Panc1 (cell line): ENCODE data around the gene BRF1. TPM values are rescaled to one million over a fixed set of nuclear protein-coding genes. Genes with fewer than 3 reads are reported as not detected.

Experiments
- ATAC-seq: fragments of 200-7000 bp; cut with Tn5 transposase; 2 replicates; pipeline ENCODE4 v1.9.1; 2020; ENCODE audit warnings: mild to moderate bottlenecking, moderate library complexity
- BruUV-seq: library from RNA; stranded (reverse); fragments of 400-500 nt; replicated peaks from 2 replicates; lab custom pipeline; 2021; lab: Mats Ljungman, UMichigan
- CTCF ChIA-PET: fragments of 300-600 bp; sonication (Branson Sonifier 250); formaldehyde crosslinking; loops from one replicate; lab custom pipeline; 2022; ENCODE audit warnings: antibody characterized with exemption; lab: Charles Lee
- POLR2A ChIA-PET: fragments of 300-600 bp; sonication (Branson Sonifier 250); formaldehyde crosslinking; loops from one replicate; lab custom pipeline; 2022; ENCODE audit warnings: antibody characterized with exemption; lab: Charles Lee
- DNase-seq: peaks from one replicate; pipeline ENCODE4 v3.0.0-alpha.2; 2010; ENCODE audit warnings: low read depth, low spot score
- H3K27ac ChIP-seq: 2 replicates; pipeline ENCODE4 v1.5.1; 2011; ENCODE audit warnings: mild to moderate bottlenecking, low read length, inconsistent platforms
- H3K27me3 ChIP-seq: fragments of 200-500 bp; sonication (Bioruptor generic); 2 replicates; pipeline ENCODE4 v1.6.0; 2014; ENCODE audit warnings: low read length, inconsistent platforms; ENCODE audit not compliant: control insufficient read depth, insufficient read depth
- H3K36me3 ChIP-seq: fragments of 200-500 bp; sonication (Bioruptor generic); 2 replicates; pipeline ENCODE4 v1.5.1; 2014; ENCODE audit warnings: inconsistent platforms, mild to moderate bottlenecking, low read length, moderate library complexity; ENCODE audit not compliant: control insufficient read depth, insufficient read depth
- H3K4me1 ChIP-seq: 2 replicates; pipeline ENCODE4 v1.5.1; 2011; ENCODE audit warnings: inconsistent platforms, mild to moderate bottlenecking, low read length, moderate library complexity; ENCODE audit not compliant: control insufficient read depth, insufficient read depth
- H3K4me3 ChIP-seq, 2 experiments: 2 replicates each; pipeline ENCODE4 v1.5.1; 2011 to 2012; ENCODE audit warnings: low read depth in 2 of 2, low read length in 2 of 2, mild to moderate bottlenecking in 2 of 2, inconsistent platforms in 1 of 2, moderate library complexity in 1 of 2
- H3K9me3 ChIP-seq: fragments of 200-500 bp; sonication (Bioruptor generic); 2 replicates; pipeline ENCODE4 v1.5.1; 2014; ENCODE audit warnings: low read depth, mild to moderate bottlenecking, inconsistent platforms, low read length, moderate library complexity; ENCODE audit not compliant: control insufficient read depth, insufficient read depth
- POLR2AphosphoS5 ChIP-seq: IDR thresholded peaks from 2 replicates; pipeline ENCODE4 v1.6.1; 2012; ENCODE audit warnings: mild to moderate bottlenecking, low read depth, low read length, moderate library complexity
- SIN3A ChIP-seq: IDR thresholded peaks from 2 replicates; pipeline ENCODE4 v1.6.1; 2012; ENCODE audit warnings: low read depth, mild to moderate bottlenecking, low read length, moderate library complexity, borderline replicate concordance; ENCODE audit not compliant: insufficient read depth
- TCF7L2 ChIP-seq: IDR thresholded peaks from 2 replicates; pipeline ENCODE4 v1.6.1; 2011; ENCODE audit warnings: mild to moderate bottlenecking, low read depth, low read length, inconsistent platforms
- in situ Hi-C: cut with HindIII; loops from 2 replicates; pipeline ENCODE4 v1.10.0; 2016; ENCODE audit warnings: low sequenced_read_pairs, low pct_unique_long_range_greater_than_20kb
- intact Hi-C: fragments of 100-400 bp; cut with micrococcal nuclease; formaldehyde crosslinking; loops from one replicate; pipeline ENCODE4 v1.10.0; 2022; ENCODE audit not compliant: unreplicated experiment
- total RNA-seq: library from RNA; stranded (reverse); gene quantifications from one replicate; pipeline ENCODE4 v1.2.1, GENCODE V29; 2021; ENCODE audit not compliant: unreplicated experiment
- TF ChIP-seq, protein P1 (sequence below): fragments of 450-650 bp; IDR thresholded peaks from 2 replicates; pipeline ENCODE4 v1.5.1; 2017; ENCODE audit warnings: mild to moderate bottlenecking
- TF ChIP-seq, protein P2 (sequence below), 2 experiments: IDR thresholded peaks; 2 replicates each; pipeline ENCODE4 v1.6.1; 2011 to 2012; ENCODE audit warnings: low read depth in 2 of 2, control low read depth in 1 of 2, low read length in 1 of 2, mild to moderate bottlenecking in 1 of 2, moderate library complexity in 1 of 2; ENCODE audit not compliant: insufficient read depth in 1 of 2

Gene BRF1
- total RNA-seq, 1 experiment from 2014 or later, result 25.0 TPM

DNA sequence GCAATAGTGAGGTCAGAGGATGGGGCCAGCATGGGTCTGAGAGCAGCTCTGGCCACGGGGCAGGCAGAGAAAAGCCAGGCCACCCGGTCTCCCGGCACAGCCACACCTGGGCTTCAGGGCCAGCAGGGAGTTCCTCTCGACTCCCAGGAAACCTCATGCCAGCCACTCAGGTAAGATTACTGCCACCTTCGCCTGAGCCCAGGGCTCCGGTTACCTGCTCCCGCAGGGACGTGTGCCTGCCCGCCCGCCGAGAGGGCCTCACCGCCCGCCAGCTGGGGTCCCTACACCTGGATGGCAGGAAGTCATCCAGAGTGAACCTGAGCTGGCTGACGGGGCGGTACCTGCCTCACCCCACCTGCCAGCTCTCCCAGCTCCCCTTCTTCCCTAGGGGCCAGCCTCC, 139.5 kb downstream of the BRF1 start:
- no peak for ATAC-seq
- no peak for DNase-seq
- Histone ChIP-seq H3K9me3 (no peaks in the 10 kb centered on the region), H3K4me1 (peaks cover 16% of the 10 kb centered on the region), H3K27ac (no peak overlapping the region), H3K27me3 (no peaks in the 10 kb centered on the region), H3K36me3 (no peaks in the 10 kb centered on the region), H3K4me3 (no peak overlapping the region)
- in situ Hi-C loops (no loop called here), intact Hi-C loops (loop anchor here (10.0 kb wide), 1 partner anchor 67 kb away; no protein-coding TSS in a partner anchor)
- ChIA-PET POLR2A (no interaction called here), CTCF (interaction anchor here (0.7 kb wide), 1 partner anchor 9 kb away, joined by 9 read pairs; no protein-coding TSS in a partner anchor)
- no TSS peak for BruUV-seq
- TF ChIP-seq TCF7L2, result no peak

DNA sequence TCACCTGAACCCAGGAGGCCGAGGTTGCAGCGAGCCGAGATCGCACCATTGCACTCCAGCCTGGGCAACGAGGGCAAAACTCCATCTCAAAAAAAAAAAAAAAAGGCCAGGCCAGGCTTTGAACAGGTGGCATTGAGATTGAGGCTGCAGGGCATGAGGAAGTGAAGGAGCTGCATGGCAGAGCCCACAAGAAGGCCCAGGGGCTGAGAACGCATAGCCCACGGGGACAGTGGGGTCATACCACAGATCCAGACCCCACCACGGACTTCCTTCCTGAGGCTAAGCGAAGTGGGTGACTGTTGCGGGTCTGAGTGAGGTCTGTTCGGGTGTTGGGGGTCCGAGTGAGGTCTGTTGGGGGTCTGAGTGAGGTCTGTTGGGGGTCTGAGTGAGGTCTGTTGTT, 140.0 kb downstream of the BRF1 start:
- intact Hi-C loops, result loop anchor here (10.0 kb wide), 1 partner anchor 66 kb away; no protein-coding TSS in a partner anchor
- Histone ChIP-seq H3K36me3 (no peaks in the 10 kb centered on the region), H3K27me3 (no peaks in the 10 kb centered on the region), H3K4me3 (no peak overlapping the region), H3K9me3 (no peaks in the 10 kb centered on the region), H3K27ac (no peak overlapping the region), H3K4me1 (peaks cover 11% of the 10 kb centered on the region)
- in situ Hi-C loops, result no loop called here
- no peak for ATAC-seq
- TF ChIP-seq, protein P1, sequence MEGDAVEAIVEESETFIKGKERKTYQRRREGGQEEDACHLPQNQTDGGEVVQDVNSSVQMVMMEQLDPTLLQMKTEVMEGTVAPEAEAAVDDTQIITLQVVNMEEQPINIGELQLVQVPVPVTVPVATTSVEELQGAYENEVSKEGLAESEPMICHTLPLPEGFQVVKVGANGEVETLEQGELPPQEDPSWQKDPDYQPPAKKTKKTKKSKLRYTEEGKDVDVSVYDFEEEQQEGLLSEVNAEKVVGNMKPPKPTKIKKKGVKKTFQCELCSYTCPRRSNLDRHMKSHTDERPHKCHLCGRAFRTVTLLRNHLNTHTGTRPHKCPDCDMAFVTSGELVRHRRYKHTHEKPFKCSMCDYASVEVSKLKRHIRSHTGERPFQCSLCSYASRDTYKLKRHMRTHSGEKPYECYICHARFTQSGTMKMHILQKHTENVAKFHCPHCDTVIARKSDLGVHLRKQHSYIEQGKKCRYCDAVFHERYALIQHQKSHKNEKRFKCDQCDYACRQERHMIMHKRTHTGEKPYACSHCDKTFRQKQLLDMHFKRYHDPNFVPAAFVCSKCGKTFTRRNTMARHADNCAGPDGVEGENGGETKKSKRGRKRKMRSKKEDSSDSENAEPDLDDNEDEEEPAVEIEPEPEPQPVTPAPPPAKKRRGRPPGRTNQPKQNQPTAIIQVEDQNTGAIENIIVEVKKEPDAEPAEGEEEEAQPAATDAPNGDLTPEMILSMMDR, result no peak
- TF ChIP-seq POLR2AphosphoS5, result no peak
- no peak for TF ChIP-seq SIN3A
- TF ChIP-seq TCF7L2, result no peak
- TF ChIP-seq, protein P2, sequence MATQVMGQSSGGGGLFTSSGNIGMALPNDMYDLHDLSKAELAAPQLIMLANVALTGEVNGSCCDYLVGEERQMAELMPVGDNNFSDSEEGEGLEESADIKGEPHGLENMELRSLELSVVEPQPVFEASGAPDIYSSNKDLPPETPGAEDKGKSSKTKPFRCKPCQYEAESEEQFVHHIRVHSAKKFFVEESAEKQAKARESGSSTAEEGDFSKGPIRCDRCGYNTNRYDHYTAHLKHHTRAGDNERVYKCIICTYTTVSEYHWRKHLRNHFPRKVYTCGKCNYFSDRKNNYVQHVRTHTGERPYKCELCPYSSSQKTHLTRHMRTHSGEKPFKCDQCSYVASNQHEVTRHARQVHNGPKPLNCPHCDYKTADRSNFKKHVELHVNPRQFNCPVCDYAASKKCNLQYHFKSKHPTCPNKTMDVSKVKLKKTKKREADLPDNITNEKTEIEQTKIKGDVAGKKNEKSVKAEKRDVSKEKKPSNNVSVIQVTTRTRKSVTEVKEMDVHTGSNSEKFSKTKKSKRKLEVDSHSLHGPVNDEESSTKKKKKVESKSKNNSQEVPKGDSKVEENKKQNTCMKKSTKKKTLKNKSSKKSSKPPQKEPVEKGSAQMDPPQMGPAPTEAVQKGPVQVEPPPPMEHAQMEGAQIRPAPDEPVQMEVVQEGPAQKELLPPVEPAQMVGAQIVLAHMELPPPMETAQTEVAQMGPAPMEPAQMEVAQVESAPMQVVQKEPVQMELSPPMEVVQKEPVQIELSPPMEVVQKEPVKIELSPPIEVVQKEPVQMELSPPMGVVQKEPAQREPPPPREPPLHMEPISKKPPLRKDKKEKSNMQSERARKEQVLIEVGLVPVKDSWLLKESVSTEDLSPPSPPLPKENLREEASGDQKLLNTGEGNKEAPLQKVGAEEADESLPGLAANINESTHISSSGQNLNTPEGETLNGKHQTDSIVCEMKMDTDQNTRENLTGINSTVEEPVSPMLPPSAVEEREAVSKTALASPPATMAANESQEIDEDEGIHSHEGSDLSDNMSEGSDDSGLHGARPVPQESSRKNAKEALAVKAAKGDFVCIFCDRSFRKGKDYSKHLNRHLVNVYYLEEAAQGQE (IDR thresholded peaks at IDR 0.05; ENCODE audit: insufficient read depth in 1 of 2, low read depth in 2 of 2, low read length in 1 of 2), result no peak
- CTCF ChIA-PET, result interaction anchor here (0.7 kb wide), 1 partner anchor 9 kb away, joined by 9 read pairs; no protein-coding TSS in a partner anchor
- DNase-seq, result no peak
- BruUV-seq, result no TSS peak
- POLR2A ChIA-PET, result no interaction called here

DNA sequence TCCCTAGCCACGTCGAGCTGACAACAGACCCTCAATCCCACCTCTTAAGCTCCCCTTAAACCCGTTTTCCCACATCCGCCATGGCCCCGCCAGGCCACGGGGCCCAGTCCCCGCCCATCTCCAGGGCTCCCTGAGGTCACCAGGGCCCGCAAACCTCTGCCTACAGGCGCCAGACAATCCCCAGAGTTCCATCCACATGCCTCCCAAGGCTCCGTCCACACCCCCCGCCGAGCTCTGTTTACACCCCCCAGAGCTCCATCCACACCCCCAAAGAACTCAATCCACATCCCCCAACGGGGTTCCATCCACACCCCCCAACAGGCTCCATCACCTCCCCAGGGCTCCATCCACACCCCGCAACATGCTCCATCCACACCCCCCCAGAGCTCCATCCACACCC, 141.5 kb downstream of the BRF1 start:
- peaks cover 3% of the 10 kb centered on the region; the same call in 1 of the 2 replicates for H3K4me1 ChIP-seq
- no peak overlapping the region for H3K4me3 ChIP-seq
- CTCF ChIA-PET, result no interaction called here
- in situ Hi-C loops, result no loop called here
- DNase-seq (no peak), ATAC-seq (no peak)
- H3K27ac ChIP-seq, result no peak overlapping the region
- POLR2A ChIA-PET, result interaction anchor here (0.6 kb wide), 2 partner anchors 121 to 141 kb away, joined by 3 to 5 read pairs; no protein-coding TSS in a partner anchor
- intact Hi-C loops, result no loop called here
- H3K36me3 ChIP-seq, result no peaks in the 10 kb centered on the region
- no TSS peak for BruUV-seq
- H3K9me3 ChIP-seq, result no peaks in the 10 kb centered on the region
- TF ChIP-seq SIN3A (no peak), TCF7L2 (no peak), POLR2AphosphoS5 (no peak)
- TF ChIP-seq, protein P1, result no peak
- TF ChIP-seq, protein P2 (IDR thresholded peaks at IDR 0.05; ENCODE audit: insufficient read depth in 1 of 2, low read depth in 2 of 2, low read length in 1 of 2), result no peak
- no peaks in the 10 kb centered on the region for H3K27me3 ChIP-seq
